Gastrocnemius medialis (tissue), 4 donors: ENCODE measurements around the gene CDH3.

Experiments
- POLR2A ChIP-seq, 2 donors: fragments of 450-650 bp; IDR thresholded peaks; one replicate each; pipeline ENCODE4 v1.6.1; 2017; ENCODE audit warnings: antibody characterized with exemption in 2 of 2, mild to moderate bottlenecking in 2 of 2, moderate library complexity in 2 of 2
- TF ChIP-seq, protein P1 (sequence below), 5 experiments: fragments of 450-650 bp in 3 of 5; fragments of 200-600 bp in 2 of 5; sonication (generic) in 2 of 5; IDR thresholded peaks in 4 of 5; conservative IDR thresholded peaks in 1 of 5; 1 replicate in 4 of 5; 2 replicates in 1 of 5; pipeline ENCODE4 v1.5.1; 2016 to 2019; ENCODE audit warnings: antibody characterized with exemption in 5 of 5, mild to moderate bottlenecking in 3 of 5, moderate library complexity in 3 of 5

DNA sequence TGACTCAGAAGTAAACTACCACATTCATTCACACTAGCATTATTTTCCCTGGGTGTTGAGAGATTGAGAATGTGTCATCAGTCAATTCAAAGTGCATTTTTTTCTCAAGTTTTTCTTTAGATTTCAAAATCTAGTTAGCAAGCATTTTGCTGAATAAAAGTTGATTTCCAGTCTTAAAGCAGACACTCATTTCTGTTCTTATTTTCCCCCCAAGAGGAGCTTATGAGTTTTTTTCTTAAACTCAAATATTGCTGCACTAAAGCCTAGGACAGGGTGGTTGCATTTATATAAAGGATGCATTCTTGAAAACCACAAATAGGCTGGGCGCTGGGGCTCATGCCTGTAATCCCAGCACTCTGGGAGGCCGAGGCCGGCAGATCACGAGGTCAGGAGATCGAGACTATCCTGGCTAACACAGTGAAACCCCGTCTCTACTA, 15.3 kb downstream of the CDH3 start:
- TF ChIP-seq, protein P1, sequence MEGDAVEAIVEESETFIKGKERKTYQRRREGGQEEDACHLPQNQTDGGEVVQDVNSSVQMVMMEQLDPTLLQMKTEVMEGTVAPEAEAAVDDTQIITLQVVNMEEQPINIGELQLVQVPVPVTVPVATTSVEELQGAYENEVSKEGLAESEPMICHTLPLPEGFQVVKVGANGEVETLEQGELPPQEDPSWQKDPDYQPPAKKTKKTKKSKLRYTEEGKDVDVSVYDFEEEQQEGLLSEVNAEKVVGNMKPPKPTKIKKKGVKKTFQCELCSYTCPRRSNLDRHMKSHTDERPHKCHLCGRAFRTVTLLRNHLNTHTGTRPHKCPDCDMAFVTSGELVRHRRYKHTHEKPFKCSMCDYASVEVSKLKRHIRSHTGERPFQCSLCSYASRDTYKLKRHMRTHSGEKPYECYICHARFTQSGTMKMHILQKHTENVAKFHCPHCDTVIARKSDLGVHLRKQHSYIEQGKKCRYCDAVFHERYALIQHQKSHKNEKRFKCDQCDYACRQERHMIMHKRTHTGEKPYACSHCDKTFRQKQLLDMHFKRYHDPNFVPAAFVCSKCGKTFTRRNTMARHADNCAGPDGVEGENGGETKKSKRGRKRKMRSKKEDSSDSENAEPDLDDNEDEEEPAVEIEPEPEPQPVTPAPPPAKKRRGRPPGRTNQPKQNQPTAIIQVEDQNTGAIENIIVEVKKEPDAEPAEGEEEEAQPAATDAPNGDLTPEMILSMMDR (IDR thresholded peaks at IDR 0.05 in 4 of 5, conservative IDR thresholded peaks at IDR 0.05 in 1 of 5) = no peak
- TF ChIP-seq POLR2A (IDR thresholded peaks at IDR 0.05) = no peak
